CD4-positive, alpha-beta memory T cell (primary cell): ENCODE data around the gene KCTD16. TPM values are rescaled to one million over a fixed set of nuclear protein-coding genes. Genes with fewer than 3 reads are reported as not detected.
A peak's percentile ranks its signal among the peaks of the same experiment; 100 is the strongest.

Source experiments
- CTCF ChIA-PET: fragments of 350-600 bp; sonication (Branson Sonifier 250); formaldehyde crosslinking; loops from one replicate; lab custom pipeline; 2021; ENCODE audit warnings: inconsistent platforms; ENCODE audit not compliant: partially characterized antibody; lab: Charles Lee
- POLR2A ChIA-PET: fragments of 350-600 bp; sonication (Branson Sonifier 250); formaldehyde crosslinking; loops from one replicate; lab custom pipeline; 2021; ENCODE audit not compliant: partially characterized antibody; lab: Charles Lee
- DNase-seq, 5 donors: peaks; one replicate each; pipeline versions ENCODE4 v3.0.0 to v3.0.0-alpha.2; 2020 to 2022; ENCODE audit warnings: mixed read lengths in 1 of 5
- H3K27ac ChIP-seq: one replicate; pipeline ENCODE4 v1.7.0; 2013; ENCODE audit warnings: low read depth, low read length
- H3K27me3 ChIP-seq: 2 replicates; pipeline ENCODE4 v1.7.0; 2013; ENCODE audit warnings: mild to moderate bottlenecking, low read length, moderate library complexity; ENCODE audit not compliant: insufficient read depth
- H3K36me3 ChIP-seq: 2 replicates; pipeline ENCODE4 v1.7.0; 2013; ENCODE audit warnings: mild to moderate bottlenecking, low read length, moderate library complexity; ENCODE audit not compliant: insufficient read depth
- H3K4me1 ChIP-seq: 2 replicates; pipeline ENCODE4 v1.7.0; 2013; ENCODE audit warnings: mild to moderate bottlenecking, low read length, moderate library complexity; ENCODE audit not compliant: insufficient read depth
- H3K4me3 ChIP-seq, 2 donors: one replicate each; pipeline ENCODE4 v1.7.0; 2013; ENCODE audit warnings: low read length in 2 of 2, mild to moderate bottlenecking in 1 of 2
- H3K9me3 ChIP-seq, 2 donors: one replicate each; pipeline ENCODE4 v1.7.0; 2013; ENCODE audit warnings: low read length in 2 of 2, control low read depth in 1 of 2; ENCODE audit not compliant: control insufficient read depth in 1 of 2
- H3K27ac Mint-ChIP-seq, 7 donors: one replicate each; pipeline ENCODE4 v1.8.0; 2020 to 2021; ENCODE audit warnings: mixed read lengths in 7 of 7, mild to moderate bottlenecking in 6 of 7, inconsistent platforms in 3 of 7, moderate library complexity in 3 of 7
- H3K27me3 Mint-ChIP-seq, 2 donors: one replicate each; pipeline ENCODE4 v1.8.0; 2020 to 2021; ENCODE audit warnings: mixed read lengths in 2 of 2
- H3K36me3 Mint-ChIP-seq, 2 donors: one replicate each; pipeline ENCODE4 v1.8.0; 2020 to 2021; ENCODE audit warnings: mixed read lengths in 2 of 2, inconsistent platforms in 1 of 2, mild to moderate bottlenecking in 1 of 2
- H3K4me1 Mint-ChIP-seq, 4 donors: one replicate each; pipeline ENCODE4 v1.8.0; 2020 to 2021; ENCODE audit warnings: mixed read lengths in 4 of 4, mild to moderate bottlenecking in 1 of 4
- H3K4me3 Mint-ChIP-seq, 8 donors: one replicate each; pipeline ENCODE4 v1.8.0; 2020 to 2021; ENCODE audit warnings: mixed read lengths in 8 of 8, mild to moderate bottlenecking in 7 of 8, moderate library complexity in 6 of 8, inconsistent platforms in 3 of 8
- H3K9me3 Mint-ChIP-seq, 8 donors: one replicate each; pipeline ENCODE4 v1.8.0; 2020 to 2021; ENCODE audit warnings: mixed read lengths in 8 of 8, mild to moderate bottlenecking in 5 of 8, inconsistent platforms in 3 of 8, moderate library complexity in 1 of 8
- intact Hi-C: fragments of 100-400 bp; cut with micrococcal nuclease; formaldehyde crosslinking; loops from one replicate; pipeline ENCODE4 v1.15.1; 2023
- polyA plus RNA-seq, 2 donors: library from polyadenylated mRNA; unstranded; fragments of 300-500 nt; fragmentation: Illumina TruSeq; gene quantifications; one replicate each; pipeline ENCODE4 v1.2.3, GENCODE V29; 2021
- total RNA-seq, 2 experiments: library from RNA; stranded (reverse); gene quantifications; one replicate each; pipeline ENCODE4 v1.2.3, GENCODE V29; 2021

Gene KCTD16
- total and polyA plus RNA-seq, 4 experiments from 2014 or later, result 0.03 to 0.20 (median 0.14) TPM; not detected in 1

DNA sequence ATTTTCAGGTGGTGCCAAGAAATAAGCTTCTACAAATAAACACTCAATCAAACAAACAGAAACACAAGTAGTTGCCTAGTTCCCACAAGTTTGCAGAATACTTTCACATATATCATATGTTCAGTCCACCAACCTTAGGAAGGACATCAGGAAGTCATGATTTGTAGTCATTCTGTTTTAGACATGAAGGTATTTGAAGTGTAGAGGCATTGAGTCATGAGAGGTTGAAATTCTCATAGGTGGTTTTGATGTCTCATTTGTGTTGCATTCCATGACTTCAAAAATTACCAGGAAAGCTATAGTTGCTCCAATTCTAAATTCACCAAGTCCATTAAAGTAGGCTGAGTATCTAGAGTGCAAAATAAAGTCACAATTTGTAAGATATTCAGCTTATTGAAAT lies 159.0 kb downstream of the KCTD16 start:
- Histone ChIP-seq H3K4me3 (no peak overlapping the region), H3K9me3 (no peaks in the 10 kb centered on the region), H3K27ac (no peak overlapping the region), H3K36me3 (no peaks in the 10 kb centered on the region), H3K4me1 (no peaks in the 10 kb centered on the region), H3K27me3 (no peaks in the 10 kb centered on the region)
- no peaks in the 10 kb centered on the region for H3K27me3 Mint-ChIP-seq
- no peak overlapping the region for H3K27ac Mint-ChIP-seq
- H3K9me3 Mint-ChIP-seq, result no peaks in the 10 kb centered on the region
- no peaks in the 10 kb centered on the region for H3K36me3 Mint-ChIP-seq
- intact Hi-C loops, result no loop called here
- no peak for DNase-seq
- no peaks in the 10 kb centered on the region for H3K4me1 Mint-ChIP-seq
- ChIA-PET POLR2A (no interaction called here), CTCF (no interaction called here)
- no peak overlapping the region for H3K4me3 Mint-ChIP-seq

DNA sequence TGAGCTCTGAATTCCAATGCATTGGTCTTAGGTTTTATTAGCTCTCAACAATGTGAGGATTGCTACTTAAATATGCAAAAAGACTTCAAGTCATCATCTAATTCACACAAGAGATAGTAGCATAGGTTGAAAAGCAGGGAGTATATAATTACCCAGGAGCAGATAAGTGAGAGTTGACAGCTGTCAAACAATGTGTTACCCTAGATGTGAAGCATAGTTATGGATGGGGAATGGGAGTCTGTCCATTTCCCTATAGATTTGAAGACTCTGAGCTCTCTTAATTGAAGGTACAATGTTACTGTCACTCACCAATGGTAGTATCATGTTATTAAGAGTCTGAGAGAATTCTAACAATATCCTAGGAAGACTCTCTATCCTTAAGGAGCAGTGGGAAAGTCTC lies 160.7 kb downstream of the KCTD16 start:
- H3K27me3 ChIP-seq, result no peaks in the 10 kb centered on the region
- no peaks in the 10 kb centered on the region for H3K36me3 Mint-ChIP-seq
- CTCF ChIA-PET, result no interaction called here
- H3K4me3 Mint-ChIP-seq, result no peak overlapping the region
- no peak overlapping the region for H3K27ac ChIP-seq
- no peaks in the 10 kb centered on the region for H3K4me1 ChIP-seq
- no peaks in the 10 kb centered on the region for H3K36me3 ChIP-seq
- no peak overlapping the region for H3K4me3 ChIP-seq
- no peaks in the 10 kb centered on the region for H3K27me3 Mint-ChIP-seq
- POLR2A ChIA-PET, result no interaction called here
- H3K27ac Mint-ChIP-seq, result no peak overlapping the region
- H3K4me1 Mint-ChIP-seq, result no peaks in the 10 kb centered on the region
- no peaks in the 10 kb centered on the region for H3K9me3 ChIP-seq
- no peak for DNase-seq
- intact Hi-C loops, result no loop called here
- no peaks in the 10 kb centered on the region for H3K9me3 Mint-ChIP-seq

DNA sequence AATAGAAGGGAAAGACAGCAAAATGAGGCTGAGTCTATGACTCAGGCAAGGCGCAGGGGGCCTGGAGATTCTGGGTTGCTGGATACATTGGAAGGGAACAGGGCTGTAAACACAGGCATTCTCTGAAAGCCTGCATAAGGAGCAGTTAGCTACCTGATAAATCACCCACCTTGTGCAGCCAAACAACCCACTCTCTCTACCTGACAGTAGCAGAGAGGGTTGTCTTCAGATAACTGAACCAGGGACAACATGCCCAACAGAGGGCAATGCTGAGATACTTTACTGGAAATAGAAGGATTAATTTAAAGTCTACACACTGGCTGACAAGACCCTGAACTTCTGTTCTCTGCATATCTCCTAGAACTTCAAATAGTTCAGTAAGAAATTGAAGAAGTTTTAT lies 161.6 kb downstream of the KCTD16 start:
- no peaks in the 10 kb centered on the region for H3K36me3 Mint-ChIP-seq
- no peaks in the 10 kb centered on the region for H3K27me3 ChIP-seq
- no peak overlapping the region for H3K4me3 Mint-ChIP-seq
- H3K27me3 Mint-ChIP-seq, result no peaks in the 10 kb centered on the region
- ChIA-PET CTCF (no interaction called here), POLR2A (no interaction called here)
- no peaks in the 10 kb centered on the region for H3K4me1 ChIP-seq
- no peak overlapping the region for H3K27ac ChIP-seq
- no peak for DNase-seq
- no peak overlapping the region for H3K27ac Mint-ChIP-seq
- H3K4me1 Mint-ChIP-seq, result no peaks in the 10 kb centered on the region
- H3K9me3 Mint-ChIP-seq, result no peaks in the 10 kb centered on the region
- H3K4me3 ChIP-seq, result no peak overlapping the region
- no peaks in the 10 kb centered on the region for H3K36me3 ChIP-seq
- intact Hi-C loops, result no loop called here
- H3K9me3 ChIP-seq, result no peaks in the 10 kb centered on the region

DNA sequence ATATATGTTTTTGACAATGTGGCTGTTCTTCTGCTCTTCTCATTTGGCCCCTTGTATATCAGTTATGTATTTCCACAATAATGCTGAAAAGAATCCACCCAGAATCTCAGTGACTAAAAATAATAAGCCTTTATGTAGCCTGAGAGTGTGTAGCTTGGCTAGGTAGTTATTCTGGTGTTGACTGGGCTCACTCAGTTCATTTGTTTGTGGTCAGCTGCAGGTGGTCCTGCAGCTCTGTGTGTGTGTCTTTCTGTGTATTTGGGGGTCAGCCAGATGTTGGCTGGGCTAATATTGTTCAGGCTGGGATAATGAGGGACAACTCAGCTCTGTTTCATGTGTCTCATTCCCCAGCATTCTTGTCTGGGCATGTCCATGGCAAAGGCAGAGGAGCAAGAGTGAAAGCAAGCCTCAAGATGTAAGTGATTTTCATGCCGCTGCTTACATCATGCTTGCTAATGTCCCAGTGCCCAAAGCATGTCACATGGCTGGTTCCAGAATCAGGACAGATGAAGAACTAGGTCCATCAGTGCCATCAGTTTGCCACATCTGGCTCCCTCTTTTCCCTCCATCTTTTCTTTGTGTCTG lies 162.8 kb downstream of the KCTD16 start:
- no peak overlapping the region for H3K4me3 Mint-ChIP-seq
- CTCF ChIA-PET, result no interaction called here
- Histone ChIP-seq H3K27me3 (no peaks in the 10 kb centered on the region), H3K36me3 (no peaks in the 10 kb centered on the region), H3K27ac (no peak overlapping the region), H3K4me3 (no peak overlapping the region), H3K9me3 (no peaks in the 10 kb centered on the region), H3K4me1 (no peaks in the 10 kb centered on the region)
- intact Hi-C loops, result no loop called here
- no peaks in the 10 kb centered on the region for H3K9me3 Mint-ChIP-seq
- H3K27ac Mint-ChIP-seq, result no peak overlapping the region
- peaks cover 0 to 2% of the 10 kb centered on the region in 2 donors for H3K27me3 Mint-ChIP-seq
- POLR2A ChIA-PET, result no interaction called here
- no peak for DNase-seq
- no peaks in the 10 kb centered on the region for H3K4me1 Mint-ChIP-seq
- H3K36me3 Mint-ChIP-seq, result no peaks in the 10 kb centered on the region

DNA sequence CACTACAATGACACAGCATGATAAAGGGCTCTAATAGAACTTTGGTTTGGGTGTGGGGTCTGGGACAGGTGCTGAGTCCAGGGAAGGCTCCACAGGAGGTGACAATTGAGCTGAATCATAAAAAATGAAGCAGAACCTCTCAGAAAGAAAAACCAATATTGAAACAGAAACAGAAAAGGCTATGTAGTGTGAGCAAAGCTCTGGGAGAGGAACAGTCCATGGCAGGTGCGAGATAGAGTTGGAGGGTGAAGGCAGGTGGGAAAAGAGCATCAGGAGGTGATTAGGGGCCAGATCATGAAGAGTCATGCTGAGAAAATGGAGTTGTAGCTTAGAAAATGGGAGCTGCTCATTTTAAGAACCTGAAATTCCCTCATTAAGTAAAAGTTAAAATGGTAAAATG lies 164.9 kb downstream of the KCTD16 start:
- H3K9me3 Mint-ChIP-seq, result peaks cover 0 to 5% (median 0%) of the 10 kb centered on the region in 8 donors
- no peaks in the 10 kb centered on the region for H3K4me1 Mint-ChIP-seq
- H3K27me3 ChIP-seq, result no peaks in the 10 kb centered on the region
- no peaks in the 10 kb centered on the region for H3K36me3 ChIP-seq
- H3K4me1 ChIP-seq, result no peaks in the 10 kb centered on the region
- peaks cover 0 to 5% of the 10 kb centered on the region in 2 donors for H3K27me3 Mint-ChIP-seq
- peak overlapping the region in 1 of 7 donors; percentile 70 for H3K27ac Mint-ChIP-seq
- H3K9me3 ChIP-seq, result no peaks in the 10 kb centered on the region
- POLR2A ChIA-PET, result no interaction called here
- no peak overlapping the region for H3K27ac ChIP-seq
- CTCF ChIA-PET, result no interaction called here
- intact Hi-C loops, result no loop called here
- H3K36me3 Mint-ChIP-seq, result no peaks in the 10 kb centered on the region
- H3K4me3 ChIP-seq, result no peak overlapping the region
- no peak for DNase-seq
- H3K4me3 Mint-ChIP-seq, result no peak overlapping the region

DNA sequence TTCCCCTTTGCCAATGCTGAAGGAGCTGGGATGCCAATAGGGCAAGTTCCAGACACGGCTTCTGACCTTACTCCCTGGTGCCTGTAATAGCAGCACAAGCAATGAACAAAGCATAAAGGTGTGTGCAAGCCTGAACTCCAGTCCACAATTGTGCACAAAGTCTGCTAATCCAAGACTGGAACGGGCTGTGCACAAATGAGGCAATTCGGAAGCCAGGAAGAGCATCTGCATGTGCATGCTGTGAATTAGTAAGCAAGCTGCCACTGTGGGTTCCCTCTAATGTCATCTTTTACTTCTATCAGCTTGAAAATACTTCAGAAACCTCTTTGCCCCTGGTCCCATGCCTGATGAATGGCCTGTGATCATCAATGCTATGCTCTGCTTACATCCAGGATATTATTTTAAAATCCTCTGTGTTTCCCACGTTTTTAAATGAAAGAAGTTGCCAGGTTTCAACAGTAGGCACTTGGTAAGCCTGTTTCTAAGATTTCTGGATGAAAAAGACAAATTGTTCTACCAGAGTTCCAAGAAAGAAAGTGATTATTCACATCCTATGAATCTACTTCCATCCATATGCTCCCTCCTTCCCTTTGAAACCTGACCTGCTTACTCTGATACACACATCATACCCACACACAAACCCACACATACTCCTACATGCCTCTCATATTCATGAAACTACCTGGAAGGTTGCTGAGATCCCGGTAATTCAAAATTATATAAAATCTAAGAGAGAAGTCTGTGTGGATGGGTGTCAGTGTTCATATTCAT lies 165.7 kb downstream of the KCTD16 start:
- H3K4me1 Mint-ChIP-seq, result no peaks in the 10 kb centered on the region
- Histone ChIP-seq H3K36me3 (no peaks in the 10 kb centered on the region), H3K4me1 (no peaks in the 10 kb centered on the region), H3K27ac (no peak overlapping the region), H3K9me3 (no peaks in the 10 kb centered on the region), H3K4me3 (no peak overlapping the region), H3K27me3 (no peaks in the 10 kb centered on the region)
- H3K4me3 Mint-ChIP-seq, result no peak overlapping the region
- H3K27me3 Mint-ChIP-seq, result peaks cover 0 to 5% of the 10 kb centered on the region in 2 donors
- H3K27ac Mint-ChIP-seq, result no peak overlapping the region
- no peak for DNase-seq
- intact Hi-C loops, result no loop called here
- H3K36me3 Mint-ChIP-seq, result no peaks in the 10 kb centered on the region
- peaks cover 0 to 5% (median 0%) of the 10 kb centered on the region in 8 donors for H3K9me3 Mint-ChIP-seq
- ChIA-PET CTCF (no interaction called here), POLR2A (no interaction called here)

DNA sequence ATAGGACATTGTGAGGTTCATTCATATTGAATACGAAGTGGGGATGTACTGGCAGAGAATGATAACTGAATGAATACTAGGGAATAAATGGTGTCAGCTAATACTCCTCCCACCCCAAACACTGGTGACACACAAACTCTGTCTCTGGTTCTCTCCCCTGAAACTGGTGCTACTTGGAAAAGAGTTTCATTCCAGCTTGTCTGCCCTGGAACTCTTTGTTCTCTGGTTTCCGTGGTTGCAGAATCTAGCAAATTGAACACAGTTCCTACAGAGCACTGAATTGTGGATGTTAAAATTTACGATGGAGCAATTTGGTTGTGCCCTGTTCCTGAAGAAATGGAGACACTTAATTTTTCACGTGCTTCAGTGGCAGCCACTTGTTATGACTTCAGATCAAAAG lies 181.7 kb downstream of the KCTD16 start:
- H3K27ac Mint-ChIP-seq, result no peak overlapping the region
- POLR2A ChIA-PET, result no interaction called here
- Histone ChIP-seq H3K27me3 (no peaks in the 10 kb centered on the region), H3K36me3 (no peaks in the 10 kb centered on the region), H3K27ac (no peak overlapping the region), H3K4me3 (no peak overlapping the region), H3K4me1 (no peaks in the 10 kb centered on the region), H3K9me3 (no peaks in the 10 kb centered on the region)
- DNase-seq, result no peak
- no peak overlapping the region for H3K4me3 Mint-ChIP-seq
- peaks cover 0 to 2% of the 10 kb centered on the region in 2 donors for H3K27me3 Mint-ChIP-seq
- intact Hi-C loops, result no loop called here
- peaks cover 0 to 4% (median 0%) of the 10 kb centered on the region in 8 donors for H3K9me3 Mint-ChIP-seq
- CTCF ChIA-PET, result no interaction called here
- H3K36me3 Mint-ChIP-seq, result no peaks in the 10 kb centered on the region
- H3K4me1 Mint-ChIP-seq, result no peaks in the 10 kb centered on the region
